GF-D8 (cell line): ENCODE results near the gene KLK1.

Experiments used
- DNase-seq: peaks from one replicate; lab custom pipeline; 2025; lab: John Stamatoyannopoulos, UW

Gene KLK1

DNA sequence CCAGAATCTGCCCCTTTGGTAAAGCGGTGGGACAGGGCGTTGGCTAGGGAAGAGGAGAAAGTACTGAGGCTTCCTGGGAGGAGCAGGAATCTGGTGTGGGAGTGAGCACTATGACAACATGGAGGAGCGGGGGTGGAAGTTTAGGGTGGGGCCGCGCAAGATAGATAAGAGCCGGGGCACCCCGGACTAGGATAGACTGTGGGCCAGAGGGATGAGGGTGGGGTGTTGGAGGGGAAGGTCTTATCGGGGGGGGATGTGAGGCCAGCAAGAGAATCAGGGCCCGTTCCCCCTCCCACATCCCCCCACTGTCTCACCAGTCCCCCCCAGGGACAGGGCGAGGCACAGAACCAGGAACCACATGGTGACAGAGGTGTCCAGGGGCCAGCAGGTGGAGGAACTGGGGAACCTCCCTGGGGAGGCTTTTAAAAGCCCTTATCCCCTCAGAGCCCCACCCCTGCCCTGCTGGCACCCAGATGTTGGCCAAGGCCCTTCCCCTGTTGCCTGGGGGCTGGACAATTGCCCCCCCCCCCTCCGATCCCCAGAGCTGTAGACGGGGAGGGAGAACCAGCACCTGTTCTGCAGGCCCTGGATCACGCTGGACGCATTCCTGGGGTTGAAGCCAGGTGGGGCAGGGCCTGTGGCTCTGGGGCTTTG lies at the start of gene KLK1:
TSS of gene KLK1 (minus strand) at position 399 of the 654 bp plus-strand sequence. CDS start at position 360, 39 bp downstream.
- DNase-seq, result no peak

DNA sequence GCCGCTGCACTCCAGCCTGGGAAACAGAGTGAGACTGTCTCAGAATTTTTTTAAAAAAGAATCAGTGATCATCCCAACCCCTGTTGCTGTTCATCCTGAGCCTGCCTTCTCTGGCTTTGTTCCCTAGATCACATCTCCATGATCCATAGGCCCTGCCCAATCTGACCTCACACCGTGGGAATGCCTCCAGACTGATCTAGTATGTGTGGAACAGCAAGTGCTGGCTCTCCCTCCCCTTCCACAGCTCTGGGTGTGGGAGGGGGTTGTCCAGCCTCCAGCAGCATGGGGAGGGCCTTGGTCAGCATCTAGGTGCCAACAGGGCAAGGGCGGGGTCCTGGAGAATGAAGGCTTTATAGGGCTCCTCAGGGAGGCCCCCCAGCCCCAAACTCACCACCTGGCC lies 49.5 kb upstream of the KLK1 start, which contains the start of gene KLK2:
TSS of gene KLK2 (plus strand) at position 384 of the 400 bp plus-strand sequence. CDS start 35 bp downstream, outside the sequence.
- DNase-seq, result no peak

DNA sequence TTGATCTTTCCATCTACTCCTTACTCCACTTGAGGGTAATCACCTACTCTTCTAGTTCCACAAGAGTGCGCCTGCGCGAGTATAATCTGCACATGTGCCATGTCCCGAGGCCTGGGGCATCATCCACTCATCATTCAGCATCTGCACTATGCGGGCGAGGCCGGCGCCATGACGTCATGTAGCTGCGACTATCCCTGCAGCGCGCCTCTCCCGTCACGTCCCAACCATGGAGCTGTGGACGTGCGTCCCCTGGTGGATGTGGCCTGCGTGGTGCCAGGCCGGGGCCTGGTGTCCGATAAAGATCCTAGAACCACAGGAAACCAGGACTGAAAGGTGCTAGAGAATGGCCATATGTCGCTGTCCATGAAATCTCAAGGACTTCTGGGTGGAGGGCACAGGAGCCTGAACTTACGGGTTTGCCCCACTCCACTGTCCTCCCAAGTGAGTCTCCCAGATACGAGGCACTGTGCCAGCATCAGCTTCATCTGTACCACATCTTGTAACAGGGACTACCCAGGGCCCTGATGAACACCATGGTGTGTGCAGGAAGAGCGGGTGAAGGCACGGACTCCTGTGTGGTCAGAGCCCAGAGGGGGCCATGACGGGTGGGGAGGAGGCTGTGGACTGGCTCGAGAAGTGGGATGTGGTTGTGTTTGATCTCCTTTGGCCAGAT lies 47.0 kb upstream of the KLK1 start:
- no peak for DNase-seq

DNA sequence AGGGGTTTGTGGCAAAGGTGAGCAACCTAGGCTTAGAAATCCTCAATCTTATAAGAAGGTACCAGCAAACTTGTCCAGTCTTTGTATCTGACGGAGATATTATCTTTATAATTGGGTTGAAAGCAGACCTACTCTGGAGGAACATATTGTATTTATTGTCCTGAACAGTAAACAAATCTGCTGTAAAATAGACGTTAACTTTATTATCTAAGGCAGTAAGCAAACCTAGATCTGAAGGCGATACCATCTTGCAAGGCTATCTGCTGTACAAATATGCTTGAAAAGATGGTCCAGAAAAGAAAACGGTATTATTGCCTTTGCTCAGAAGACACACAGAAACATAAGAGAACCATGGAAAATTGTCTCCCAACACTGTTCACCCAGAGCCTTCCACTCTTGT lies 45.9 kb upstream of the KLK1 start:
- no peak for DNase-seq

DNA sequence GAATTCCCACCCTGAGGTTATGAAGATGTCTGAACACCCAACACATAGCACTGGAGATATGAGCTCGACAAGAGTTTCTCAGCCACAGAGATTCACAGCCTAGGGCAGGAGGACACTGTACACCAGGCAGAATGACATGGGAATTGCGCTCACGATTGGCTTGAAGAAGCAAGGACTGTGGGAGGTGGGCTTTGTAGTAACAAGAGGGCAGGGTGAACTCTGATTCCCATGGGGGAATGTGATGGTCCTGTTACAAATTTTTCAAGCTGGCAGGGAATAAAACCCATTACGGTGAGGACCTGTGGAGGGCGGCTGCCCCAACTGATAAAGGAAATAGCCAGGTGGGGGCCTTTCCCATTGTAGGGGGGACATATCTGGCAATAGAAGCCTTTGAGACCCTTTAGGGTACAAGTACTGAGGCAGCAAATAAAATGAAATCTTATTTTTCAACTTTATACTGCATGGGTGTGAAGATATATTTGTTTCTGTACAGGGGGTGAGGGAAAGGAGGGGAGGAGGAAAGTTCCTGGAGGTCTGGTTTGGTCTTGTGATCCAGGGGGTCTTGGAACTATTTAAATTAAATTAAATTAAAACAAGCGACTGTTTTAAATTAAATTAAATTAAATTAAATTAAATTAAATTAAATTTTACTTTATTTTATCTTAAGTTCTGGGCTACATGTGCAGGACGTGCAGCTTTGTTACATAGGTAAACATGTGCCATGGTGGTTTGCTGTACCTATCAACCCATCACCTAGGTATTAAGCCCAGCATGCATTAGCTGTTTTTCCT lies 38.1 kb upstream of the KLK1 start:
- DNase-seq, result no peak

DNA sequence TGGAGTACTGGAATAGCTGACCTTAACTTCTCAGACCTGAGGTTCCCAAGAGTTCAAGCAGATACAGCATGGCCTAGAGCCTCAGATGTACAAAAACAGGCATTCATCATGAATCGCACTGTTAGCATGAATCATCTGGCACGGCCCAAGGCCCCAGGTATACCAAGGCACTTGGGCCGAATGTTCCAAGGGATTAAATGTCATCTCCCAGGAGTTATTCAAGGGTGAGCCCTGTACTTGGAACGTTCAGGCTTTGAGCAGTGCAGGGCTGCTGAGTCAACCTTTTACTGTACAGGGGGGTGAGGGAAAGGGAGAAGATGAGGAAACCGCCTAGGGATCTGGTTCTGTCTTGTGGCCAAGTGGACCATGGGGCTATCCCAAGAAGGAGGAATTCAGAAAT lies 37.4 kb upstream of the KLK1 start:
- DNase-seq, result no peak

DNA sequence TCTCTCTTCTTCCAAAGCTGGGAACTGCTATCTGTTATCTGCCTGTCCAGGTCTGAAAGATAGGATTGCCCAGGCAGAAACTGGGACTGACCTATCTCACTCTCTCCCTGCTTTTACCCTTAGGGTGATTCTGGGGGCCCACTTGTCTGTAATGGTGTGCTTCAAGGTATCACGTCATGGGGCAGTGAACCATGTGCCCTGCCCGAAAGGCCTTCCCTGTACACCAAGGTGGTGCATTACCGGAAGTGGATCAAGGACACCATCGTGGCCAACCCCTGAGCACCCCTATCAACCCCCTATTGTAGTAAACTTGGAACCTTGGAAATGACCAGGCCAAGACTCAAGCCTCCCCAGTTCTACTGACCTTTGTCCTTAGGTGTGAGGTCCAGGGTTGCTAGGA lies 36.3 kb upstream of the KLK1 start:
- DNase-seq, result no peak

DNA sequence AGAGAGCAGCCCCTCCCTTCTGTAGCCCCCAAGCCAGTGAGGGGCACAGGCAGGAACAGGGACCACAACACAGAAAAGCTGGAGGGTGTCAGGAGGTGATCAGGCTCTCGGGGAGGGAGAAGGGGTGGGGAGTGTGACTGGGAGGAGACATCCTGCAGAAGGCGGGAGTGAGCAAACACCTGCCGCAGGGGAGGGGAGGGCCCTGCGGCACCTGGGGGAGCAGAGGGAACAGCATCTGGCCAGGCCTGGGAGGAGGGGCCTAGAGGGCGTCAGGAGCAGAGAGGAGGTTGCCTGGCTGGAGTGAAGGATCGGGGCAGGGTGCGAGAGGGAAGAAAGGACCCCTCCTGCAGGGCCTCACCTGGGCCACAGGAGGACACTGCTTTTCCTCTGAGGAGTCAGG lies 35.3 kb upstream of the KLK1 start:
- DNase-seq, result no peak

DNA sequence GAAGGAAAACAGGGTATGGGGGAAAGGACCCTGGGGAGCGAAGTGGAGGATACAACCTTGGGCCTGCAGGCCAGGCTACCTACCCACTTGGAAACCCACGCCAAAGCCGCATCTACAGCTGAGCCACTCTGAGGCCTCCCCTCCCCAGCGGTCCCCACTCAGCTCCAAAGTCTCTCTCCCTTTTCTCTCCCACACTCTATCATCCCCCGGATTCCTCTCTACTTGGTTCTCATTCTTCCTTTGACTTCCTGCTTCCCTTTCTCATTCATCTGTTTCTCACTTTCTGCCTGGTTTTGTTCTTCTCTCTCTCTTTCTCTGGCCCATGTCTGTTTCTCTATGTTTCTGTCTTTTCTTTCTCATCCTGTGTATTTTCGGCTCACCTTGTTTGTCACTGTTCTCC lies 33.8 kb upstream of the KLK1 start:
- no peak for DNase-seq

DNA sequence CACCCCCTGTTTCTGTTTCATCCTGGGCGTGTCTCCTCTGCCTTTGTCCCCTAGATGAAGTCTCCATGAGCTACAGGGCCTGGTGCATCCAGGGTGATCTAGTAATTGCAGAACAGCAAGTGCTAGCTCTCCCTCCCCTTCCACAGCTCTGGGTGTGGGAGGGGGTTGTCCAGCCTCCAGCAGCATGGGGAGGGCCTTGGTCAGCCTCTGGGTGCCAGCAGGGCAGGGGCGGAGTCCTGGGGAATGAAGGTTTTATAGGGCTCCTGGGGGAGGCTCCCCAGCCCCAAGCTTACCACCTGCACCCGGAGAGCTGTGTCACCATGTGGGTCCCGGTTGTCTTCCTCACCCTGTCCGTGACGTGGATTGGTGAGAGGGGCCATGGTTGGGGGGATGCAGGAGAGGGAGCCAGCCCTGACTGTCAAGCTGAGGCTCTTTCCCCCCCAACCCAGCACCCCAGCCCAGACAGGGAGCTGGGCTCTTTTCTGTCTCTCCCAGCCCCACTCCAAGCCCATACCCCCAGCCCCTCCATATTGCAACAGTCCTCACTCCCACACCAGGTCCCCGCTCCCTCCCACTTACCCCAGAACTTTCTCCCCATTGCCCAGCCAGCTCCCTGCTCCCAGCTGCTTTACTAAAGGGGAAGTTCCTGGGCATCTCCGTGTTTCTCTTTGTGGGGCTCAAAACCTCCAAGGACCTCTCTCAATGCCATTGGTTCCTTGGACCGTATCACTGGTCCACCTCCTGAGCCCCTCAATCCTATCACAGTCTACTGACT lies 31.2 kb upstream of the KLK1 start, which contains the start of gene KLK3:
TSS of gene KLK3 (plus strand) at position 280 of the 775 bp plus-strand sequence. CDS start at position 321, 41 bp downstream.
- DNase-seq, result no peak

DNA sequence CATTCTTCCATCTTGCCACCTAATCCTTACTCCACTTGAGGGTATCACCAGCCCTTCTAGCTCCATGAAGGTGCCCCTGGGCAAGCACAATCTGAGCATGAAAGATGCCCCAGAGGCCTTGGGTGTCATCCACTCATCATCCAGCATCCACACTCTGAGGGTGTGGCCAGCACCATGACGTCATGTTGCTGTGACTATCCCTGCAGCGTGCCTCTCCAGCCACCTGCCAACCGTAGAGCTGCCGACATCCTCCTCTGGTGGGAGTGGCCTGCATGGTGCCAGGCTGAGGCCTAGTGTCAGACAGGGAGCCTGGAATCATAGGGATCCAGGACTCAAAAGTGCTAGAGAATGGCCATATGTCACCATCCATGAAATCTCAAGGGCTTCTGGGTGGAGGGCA lies 28.0 kb upstream of the KLK1 start:
- DNase-seq, result no peak

DNA sequence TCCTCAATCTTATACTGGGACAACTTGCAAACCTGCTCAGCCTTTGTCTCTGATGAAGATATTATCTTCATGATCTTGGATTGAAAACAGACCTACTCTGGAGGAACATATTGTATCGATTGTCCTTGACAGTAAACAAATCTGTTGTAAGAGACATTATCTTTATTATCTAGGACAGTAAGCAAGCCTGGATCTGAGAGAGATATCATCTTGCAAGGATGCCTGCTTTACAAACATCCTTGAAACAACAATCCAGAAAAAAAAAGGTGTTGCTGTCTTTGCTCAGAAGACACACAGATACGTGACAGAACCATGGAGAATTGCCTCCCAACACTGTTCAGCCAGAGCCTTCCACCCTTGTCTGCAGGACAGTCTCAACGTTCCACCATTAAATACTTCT lies 27.2 kb upstream of the KLK1 start:
- DNase-seq, result no peak

DNA sequence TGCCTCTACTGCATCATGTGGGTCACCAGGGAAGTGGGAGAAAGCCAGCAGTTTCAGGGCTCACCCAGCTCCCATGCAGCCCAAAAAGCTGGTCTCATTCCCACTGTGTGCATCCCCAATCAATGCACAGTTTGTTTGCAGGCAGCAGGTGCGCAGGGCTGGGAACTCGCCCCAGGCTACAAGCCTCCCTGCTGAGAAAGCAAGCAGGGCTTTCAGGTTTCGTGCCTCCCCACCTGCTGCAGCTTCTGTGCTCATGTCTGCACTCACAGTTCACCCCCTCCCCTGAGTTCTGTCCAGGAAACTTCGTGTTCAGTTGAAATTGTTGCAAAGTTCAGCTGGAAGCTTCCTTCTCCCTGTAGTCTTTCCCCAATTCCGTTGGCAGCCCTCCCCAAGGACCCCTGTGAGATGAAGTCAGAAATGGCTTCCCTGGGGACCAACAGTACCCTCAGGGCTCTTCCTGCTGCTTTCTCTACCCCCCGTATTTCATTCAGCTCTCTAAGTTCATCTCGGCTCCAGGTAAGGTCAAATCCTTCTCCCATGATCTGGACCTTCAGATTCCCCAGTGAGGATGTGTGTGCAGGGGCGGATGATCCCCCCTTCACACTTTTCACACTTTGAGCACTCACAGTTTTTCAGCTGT lies 20.8 kb upstream of the KLK1 start:
- no peak for DNase-seq

DNA sequence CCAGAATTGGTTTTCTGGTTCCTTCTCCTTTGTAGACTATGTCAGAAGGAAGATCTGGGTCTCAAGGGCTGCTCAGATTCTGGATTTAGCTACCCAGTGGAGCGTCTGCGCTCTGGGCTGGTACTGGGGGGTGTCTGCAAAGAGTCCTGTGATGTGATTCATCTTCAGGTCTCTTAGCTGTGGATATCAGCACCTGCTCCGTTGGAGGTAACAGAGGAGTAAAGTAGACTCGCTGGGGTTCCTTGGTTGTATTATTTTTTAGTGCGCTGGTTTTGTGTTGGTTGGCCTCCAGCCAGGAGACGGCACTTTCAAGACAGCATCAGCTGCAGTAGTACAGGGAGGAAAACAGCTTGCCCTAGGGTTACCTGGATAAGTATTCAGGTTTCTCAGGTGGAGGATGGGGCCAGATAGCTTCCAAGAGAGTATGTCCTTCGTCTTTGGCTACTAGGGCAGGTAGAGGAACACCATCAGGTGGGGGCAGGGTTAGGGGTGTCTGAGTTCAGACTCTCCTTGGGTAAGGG lies 20.2 kb upstream of the KLK1 start:
- DNase-seq, result no peak

DNA sequence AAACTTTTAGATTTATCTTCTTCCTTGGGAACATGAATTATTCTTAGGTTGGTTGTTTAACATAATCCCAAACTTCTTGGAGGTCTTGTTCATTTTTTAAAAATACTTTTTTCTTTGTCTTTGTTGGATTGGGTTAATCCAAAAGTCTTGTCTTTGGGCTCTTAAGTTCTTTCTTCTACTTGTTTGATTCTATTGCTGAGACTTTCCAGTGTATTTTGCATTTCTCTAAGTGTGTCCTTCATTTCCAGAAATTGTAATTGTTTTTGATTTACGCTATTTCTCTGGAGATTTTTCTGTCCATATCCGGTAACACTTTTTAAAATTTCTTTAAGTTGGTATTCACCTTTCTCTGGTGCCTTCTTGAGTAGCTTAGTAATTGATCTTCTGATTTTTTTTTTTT lies 19.6 kb upstream of the KLK1 start:
- no peak for DNase-seq

DNA sequence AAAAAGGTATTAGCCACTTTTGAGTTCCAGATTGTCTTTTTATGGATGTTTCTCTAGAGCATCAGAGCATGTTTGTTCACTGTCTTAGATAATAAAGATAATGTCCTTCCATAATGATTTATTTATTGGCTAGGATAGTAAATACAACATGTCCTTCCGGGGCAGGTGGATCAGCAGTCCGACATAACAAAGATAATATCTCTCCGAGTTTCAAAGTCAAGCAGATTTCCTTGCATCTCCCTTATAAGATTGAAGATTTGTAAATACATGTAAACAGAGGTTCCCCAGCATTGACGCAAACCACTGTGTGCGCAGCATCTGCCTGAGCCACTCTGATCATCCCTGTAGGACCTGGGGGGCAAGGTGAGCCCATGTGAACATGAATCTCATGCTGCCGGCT lies 18.5 kb upstream of the KLK1 start:
- no peak for DNase-seq

DNA sequence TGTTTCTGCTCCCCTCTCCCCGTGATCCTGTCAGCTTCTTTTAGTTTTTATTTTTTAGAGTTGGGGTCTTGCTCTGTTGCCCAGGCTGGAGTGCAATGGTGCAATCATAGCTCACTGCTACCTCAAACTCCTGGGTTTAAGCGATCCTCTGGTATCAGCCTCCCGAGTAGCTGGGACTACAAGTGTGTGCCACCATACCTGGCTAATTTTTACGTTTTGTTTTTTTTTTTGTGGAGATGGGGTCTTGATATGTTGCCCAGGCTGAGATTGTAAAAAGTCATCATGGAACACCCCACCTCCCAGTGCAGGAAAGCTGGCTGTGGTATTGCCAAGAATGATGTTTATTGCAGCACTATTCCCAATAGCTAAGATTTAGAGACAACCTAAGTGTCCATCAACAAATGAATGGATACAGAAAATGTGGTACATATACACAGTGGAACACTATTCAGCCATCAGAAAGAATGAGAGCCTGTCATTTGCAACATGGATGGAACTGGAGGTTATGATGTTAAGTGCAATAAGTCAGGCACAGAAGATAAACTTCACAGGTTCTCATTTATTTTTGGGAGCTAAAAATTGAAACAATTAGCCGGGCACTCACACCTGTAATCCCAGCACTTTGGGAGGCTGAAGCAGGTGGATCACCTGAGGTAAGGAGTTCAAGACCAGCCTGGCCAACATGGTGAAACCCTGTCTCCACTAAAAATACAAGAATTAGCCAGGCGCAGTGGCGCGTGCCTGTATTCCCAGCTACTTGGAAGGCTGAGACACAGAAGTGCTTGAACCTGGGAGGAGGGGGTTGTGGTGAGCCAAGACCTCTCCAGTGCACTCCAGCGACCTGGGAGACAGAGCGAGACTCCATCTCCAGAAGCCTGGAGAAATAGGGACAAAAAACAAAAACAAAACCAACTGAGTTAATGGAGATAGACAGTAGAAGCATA lies 16.4 kb upstream of the KLK1 start:
- no peak for DNase-seq

DNA sequence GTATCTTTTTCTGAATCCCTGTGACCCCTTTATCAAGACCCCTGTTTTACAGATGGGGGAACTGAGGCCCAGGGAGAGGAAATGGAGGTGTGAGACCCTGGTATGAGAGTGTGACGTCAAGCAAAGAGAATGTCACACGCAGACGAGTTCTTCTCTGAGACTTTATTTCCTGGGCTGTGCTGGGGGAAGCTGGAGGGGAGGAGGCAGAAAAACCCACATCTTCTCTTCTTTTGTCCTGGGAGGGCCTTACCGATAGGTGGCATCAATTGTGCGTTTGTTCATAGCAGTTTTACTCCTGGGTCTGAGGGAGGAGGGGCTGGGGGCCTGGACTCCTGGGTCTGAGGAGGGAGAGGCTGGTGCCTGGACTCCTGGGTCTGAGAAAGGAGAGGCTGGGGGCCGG lies 14.7 kb upstream of the KLK1 start:
- DNase-seq, result no peak

DNA sequence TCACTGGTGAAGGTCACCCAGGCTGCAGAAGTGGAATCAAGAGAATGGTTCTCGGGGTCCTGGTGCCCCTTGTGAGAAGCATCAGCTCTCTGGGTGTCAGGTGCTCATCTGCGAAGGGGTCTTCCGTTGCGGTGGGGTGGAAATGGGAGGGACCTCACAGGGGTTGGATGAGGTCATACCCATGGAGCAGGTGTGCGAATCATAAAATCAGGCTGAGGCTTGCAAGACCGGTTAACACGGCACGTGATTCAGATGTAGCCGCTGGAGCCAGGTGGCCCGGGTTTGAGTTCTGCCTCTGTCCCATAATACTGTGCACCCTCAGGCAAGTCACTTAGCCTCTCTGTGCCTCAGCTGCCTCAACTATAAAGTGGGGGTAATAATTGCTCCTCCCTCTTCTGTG lies 13.7 kb upstream of the KLK1 start:
- no peak for DNase-seq

DNA sequence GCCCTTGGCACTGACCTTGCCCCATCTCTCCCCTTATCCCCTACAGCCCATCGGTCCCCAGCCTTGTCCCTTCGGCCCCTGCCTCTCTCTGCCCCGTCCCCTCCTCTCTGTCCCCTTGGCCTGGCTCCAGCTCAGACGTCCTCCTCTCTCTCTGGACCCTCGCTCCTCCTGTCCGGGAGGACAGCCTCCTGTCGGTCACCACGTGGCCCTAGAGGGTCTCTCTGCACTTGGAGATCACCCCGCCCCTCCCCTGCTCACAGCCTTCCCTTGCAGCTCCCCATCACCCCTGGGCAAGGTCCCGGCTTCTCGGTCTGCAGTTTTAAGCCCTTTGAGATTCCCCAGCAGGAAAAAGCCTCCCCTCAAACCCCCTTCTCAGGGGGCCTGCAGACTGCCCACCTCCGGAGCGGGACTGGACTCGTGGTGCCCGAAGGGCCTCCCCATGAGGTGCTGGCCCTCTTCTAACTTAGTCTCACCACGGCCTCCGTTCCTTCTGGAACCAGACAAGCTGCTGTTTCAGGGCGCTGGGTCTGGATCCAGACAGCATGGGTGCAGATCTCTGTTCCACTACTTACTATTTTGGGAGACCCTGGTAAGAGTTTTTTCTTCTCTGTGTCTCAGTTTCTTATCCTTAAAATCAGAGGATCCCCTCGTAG lies 13.1 kb upstream of the KLK1 start:
- DNase-seq, result no peak
